Fibroblast of upper back skin (primary cell): ENCODE measurements around the gene PCK2.
"Not testable (repeated sequence)": the region's sequence is repeated elsewhere in the genome, so short reads cannot be mapped to it uniquely, and the experiment has no call there.

Source experiments
- DNase-seq: peaks from one replicate; pipeline ENCODE4 v3.0.0-alpha.2; 2013

The PCK2 gene

DNA sequence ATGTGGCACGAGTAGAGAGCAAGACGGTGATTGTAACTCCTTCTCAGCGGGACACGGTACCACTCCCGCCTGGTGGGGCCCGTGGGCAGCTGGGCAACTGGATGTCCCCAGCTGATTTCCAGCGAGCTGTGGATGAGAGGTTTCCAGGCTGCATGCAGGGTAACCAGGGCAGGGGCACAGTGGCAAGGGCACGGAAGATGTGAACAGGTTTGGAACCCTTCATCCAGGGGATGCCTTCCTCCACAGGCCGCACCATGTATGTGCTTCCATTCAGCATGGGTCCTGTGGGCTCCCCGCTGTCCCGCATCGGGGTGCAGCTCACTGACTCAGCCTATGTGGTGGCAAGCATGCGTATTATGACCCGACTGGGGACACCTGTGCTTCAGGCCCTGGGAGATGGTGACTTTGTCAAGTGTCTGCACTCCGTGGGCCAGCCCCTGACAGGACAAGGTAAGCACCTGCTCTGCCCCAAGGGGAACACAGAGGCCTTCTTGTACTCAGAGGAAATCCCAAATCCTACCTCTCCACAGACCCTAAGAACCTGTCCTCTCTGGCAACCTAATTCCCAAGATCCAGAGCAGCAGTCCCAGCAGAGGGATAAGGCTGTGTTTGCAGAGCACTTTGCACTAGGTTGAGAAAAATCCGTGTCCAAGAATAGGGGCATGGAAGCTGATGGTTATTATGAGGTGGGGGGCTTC, 4.3 kb downstream of the PCK2 start:
- no peak for DNase-seq

DNA sequence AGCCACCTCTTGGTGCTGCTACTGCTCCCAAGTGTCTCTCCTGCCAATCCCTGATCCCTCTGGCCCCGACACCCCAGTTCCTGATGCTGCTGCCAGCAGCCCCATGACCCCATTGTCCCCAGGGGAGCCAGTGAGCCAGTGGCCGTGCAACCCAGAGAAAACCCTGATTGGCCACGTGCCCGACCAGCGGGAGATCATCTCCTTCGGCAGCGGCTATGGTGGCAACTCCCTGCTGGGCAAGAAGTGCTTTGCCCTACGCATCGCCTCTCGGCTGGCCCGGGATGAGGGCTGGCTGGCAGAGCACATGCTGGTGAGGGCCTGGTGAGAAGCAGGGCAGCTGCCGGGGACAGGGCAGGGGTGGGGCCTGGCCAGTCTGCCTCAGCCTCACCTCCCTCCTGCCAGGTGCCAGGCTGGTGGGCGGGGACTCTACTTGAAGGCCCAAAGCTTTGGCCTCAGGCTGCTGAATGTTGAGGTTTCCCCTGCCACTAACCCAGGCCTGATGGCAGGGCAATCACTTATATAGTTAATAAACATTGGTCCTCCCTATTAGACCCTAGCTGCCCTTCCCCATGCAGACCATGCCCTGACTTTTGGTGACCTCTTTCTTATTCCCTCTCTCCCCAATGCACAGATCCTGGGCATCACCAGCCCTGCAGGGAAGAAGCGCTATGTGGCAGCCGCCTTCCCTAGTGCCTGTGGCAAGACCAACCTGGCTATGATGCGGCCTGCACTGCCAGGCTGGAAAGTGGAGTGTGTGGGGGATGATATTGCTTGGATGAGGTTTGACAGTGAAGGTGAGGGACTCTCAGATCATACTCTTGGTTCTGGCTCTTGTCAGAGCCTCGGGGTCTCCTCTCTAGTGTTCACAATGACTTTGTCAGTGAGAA, 5.1 kb downstream of the PCK2 start:
- DNase-seq, result no peak

DNA sequence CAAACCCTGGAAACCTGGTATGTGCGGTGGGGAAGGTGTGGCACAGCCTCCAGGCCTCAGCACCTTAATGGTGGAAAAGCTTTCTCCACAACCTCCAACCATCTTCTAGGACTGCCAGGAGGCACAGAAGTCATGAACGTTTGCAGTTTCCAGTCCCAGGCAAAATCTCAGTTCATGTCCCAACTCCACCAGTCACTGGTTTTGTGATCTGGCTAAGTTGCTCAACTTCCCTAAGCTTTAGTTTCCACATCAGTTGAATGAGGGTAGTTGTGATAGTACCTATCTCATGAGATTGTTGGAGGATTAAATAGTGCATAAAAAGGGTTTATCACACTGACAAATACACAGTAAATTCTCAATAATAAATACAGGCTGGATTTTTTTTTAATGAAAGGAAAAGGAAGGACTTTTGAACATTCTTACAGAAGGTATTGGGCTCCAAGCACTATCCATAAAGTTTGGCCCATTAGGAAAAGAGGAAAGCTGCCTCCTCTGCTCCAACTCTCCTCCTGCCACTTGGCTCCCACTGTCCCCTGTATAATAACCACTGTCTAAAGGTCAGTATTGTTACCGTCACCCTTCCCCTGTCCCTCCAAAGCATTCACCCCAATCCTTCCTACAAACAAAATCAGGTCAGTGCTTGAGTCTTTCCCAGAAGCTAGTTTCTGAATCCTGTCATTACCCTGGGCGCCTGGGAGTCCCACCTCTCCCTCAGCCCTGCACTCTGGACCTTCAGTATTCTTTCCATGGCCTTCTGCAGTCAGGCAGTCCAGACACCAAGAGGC, 6.3 kb downstream of the PCK2 start:
- no peak for DNase-seq

DNA sequence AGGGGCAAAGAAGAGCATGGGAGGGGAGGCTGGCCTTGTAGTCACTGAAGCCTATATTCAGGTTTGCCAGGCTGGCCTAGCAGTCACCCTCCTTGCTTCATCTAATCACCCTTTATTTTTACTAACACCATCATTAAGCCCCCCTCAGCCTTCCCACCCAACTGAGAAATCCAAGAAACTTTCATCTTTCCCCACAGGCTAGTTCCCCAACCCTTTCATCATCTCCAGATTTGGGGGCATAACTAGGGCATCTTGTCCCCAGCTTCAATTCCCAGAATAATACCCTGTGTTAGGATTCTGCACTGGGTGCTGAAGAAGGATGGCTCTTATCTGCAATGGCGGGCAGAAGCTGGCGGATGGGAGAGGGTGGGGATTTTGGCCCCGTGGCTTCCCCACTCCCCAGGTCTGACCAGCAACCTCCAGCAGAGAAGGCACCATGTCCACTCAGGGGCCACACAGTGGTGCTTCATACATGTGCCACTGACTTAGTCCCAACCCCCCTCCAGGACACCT, 6.9 kb downstream of the PCK2 start:
- no peak for DNase-seq

DNA sequence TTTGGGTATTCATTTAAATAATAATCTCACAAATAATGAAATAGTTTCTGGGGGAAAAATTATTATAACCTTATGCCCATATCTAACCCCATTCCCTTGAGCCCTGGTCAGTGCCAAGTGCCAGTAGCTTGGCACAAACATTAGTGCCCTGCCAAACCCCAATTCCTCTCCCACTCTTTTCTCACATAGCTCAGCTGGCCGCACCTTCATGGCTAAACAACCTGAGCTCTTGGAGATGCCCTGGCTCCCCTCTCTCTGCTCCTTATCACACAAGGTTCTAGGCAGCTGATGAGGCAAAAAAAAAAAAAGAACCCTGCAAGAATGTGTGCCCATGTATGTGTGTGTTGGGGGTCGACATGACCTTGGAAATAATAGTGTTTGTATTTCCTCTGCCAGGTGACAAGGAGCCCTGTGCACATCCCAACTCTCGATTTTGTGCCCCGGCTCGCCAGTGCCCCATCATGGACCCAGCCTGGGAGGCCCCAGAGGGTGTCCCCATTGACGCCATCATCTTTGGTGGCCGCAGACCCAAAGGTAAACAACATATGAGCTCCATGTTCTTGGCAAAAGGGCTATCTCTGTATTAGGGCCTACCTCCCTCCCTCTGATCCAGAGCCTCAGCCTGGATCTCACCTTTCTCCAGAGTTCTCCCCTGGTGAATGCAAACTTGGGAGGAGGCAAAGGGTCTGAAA, 8.4 kb downstream of the PCK2 start:
- DNase-seq, result no peak

DNA sequence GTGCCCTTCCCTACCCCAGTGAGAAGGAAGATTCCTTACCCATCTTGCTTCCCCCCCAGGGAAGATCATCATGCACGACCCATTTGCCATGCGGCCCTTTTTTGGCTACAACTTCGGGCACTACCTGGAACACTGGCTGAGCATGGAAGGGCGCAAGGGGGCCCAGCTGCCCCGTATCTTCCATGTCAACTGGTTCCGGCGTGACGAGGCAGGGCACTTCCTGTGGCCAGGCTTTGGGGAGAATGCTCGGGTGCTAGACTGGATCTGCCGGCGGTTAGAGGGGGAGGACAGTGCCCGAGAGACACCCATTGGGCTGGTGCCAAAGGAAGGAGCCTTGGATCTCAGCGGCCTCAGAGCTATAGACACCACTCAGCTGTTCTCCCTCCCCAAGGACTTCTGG, 9.3 kb downstream of the PCK2 start:
- no peak for DNase-seq

DNA sequence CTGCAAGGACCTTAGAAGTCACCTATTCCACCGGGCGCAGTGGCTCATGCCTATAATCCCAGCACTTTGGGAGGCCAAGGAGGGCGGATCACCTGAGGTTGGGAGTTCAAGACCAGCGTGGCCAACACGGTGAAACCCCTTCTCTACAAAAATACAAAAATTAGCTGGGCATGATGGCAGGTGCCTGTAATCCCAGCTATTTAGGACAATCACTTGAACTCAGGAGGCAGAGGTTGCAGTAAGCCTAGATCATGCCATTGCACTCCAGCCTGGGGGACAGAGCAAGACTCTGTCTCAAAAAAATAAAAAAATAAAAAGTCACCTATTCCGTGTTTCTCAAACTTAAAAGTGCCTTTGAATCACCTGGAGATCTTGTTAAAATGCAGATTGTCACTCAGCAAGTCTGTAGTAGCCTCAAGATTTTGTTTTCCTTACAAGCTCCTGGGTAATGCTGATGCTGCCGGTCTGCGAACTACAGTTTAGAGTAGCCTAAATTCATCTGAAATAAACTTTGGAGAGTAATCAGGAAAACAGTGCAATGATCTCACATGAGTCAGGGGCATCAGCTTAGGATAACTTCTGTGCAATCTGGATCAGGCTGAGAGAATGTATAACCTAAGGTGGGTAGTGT, 11.6 kb downstream of the PCK2 start:
- not testable (repeated sequence) for DNase-seq

DNA sequence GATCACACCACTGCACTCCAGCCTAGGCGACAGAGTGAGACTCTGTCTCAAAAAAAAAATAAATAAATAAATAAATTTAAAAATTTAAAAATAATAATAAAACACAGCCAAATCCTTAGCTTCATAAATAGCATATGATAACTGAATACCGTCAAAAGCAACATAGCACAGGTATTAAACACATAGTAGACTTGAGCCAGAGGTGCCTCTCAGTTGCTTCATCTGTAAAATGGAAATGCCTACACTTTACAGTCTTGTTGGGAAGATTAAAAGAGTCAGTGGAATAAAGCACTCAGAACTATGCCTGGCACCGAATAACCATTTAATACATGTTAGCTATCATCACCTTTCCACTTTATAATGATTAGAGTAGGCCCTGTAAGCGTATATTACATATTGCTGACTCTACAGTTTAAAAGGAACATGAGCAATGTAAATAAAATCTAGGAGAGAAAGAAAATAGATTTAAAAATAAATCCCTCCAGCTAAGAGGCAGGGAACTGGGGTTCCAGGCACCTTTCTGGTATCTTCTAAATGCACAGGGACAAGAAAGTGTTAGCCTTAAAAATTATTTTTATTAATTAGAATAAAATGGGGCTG, 12.7 kb downstream of the PCK2 start:
- DNase-seq, result no peak

DNA sequence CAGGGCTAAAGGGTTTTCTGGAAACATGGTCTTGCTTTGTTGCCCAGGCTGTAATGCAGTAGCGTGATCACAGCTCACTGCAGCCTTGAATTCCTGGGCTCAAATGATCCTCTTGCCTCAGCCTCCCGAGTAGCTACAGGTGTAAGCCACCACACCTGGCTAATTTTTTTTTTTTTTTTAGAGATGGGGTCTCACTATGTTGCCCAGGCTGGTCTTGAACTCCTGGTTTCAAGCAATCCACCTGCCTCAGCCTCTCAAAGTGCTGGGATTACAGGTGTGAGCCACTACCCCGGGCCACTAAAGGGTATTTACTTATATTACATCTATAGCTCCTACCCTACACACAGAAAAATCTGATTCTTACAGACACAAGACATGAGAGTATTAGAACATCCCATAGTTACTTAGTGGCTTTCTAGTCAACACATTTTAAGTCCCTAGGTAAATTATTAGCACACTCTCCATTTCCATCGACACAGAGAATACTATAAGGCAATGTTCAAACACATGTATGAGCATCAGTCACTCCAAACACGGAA, 14.3 kb downstream of the PCK2 start:
- no peak for DNase-seq

DNA sequence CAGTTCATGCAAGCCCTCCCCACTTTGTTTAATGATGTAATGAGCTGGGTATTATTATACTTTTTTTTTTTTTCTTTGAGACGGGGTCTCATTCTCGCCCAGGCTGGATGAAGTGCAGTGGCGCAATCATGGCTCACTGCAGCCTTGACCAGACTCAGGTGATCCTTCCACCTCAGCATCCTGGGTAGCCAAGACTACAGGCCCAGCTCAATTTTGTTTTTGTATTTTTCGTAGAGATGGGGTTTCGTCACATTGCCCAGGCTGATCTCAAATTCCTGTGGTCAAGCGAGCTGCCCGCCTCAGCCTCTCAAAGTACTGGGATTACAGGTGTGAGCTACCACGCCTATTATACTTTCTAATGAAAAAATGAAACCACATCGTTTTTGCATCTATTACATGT, 15.9 kb downstream of the PCK2 start:
- DNase-seq, result no peak

DNA sequence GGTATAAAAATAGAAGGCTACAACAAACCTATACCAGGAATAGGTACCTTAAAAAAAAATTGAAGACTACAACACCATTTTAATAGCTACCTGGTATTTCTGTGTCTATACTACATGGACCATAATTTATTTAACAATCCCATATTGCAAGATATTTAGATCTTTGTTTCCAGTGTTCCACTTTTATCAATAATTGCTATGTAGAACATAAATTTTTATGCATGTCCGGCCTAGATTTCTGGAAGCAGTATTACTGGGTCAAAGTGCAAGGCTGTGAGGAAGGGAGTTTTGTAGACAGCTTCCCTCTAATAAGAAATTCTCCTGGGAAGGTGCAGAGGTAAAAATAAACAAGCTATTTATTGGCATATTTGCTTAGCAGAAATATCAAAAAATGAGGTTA, 16.4 kb downstream of the PCK2 start:
- DNase-seq, result no peak

DNA sequence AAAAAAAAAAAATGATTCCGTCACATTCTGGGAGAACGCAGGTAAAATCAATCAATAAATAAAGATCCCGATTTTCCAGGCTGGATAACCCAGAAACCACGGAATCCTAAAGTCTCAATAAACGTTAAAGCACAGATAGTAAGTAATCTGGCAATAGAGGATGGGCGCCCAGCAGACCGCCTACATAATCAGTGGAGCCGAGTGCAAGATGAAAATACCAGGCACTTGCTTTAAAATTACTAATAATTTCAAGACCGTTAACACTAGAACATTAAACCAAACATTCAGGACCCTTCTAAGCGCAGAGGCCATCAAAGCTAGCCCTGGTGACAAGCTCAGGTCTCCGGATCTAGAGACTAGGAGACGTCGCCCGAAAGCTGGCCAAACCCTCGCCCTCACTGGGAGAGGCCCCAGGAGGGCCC, 19.3 kb downstream of the PCK2 start:
- no peak for DNase-seq

DNA sequence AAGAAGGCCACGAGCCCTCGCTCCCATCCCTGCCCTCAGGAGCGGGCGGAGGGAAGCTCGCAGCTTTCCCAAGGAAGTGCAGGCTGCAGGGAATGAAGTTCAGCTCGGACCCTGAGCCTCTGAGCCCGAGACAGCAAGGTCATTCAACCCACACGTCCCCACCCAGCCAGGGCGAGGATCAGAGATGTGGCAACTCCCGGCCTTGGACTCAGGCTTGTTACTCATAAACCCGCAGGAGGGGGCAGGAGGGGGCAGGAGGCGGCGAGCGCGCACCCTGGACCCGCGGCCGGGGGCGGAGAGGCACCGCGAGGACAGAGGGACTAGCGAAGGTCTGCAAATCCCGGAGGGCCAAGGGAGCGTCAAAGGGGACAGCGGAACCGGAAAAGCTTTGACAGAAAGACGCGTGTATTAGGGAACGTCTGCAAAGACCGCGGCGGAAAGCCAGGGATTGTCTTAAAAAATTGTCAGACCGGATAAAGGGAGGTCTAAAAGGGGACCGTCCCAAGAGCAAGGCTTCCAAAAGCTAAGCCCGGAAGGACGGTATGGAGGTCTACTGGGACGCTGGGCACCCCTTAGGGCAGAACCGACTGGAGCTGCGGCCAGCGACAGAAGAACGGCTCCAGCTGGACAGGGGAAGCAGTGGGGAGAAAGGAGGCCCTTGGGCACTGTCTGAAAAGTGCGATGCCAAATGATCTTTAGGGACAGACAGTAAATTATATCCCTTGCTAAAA, 19.9 kb downstream of the PCK2 start:
- peak; percentile 85 for DNase-seq

DNA sequence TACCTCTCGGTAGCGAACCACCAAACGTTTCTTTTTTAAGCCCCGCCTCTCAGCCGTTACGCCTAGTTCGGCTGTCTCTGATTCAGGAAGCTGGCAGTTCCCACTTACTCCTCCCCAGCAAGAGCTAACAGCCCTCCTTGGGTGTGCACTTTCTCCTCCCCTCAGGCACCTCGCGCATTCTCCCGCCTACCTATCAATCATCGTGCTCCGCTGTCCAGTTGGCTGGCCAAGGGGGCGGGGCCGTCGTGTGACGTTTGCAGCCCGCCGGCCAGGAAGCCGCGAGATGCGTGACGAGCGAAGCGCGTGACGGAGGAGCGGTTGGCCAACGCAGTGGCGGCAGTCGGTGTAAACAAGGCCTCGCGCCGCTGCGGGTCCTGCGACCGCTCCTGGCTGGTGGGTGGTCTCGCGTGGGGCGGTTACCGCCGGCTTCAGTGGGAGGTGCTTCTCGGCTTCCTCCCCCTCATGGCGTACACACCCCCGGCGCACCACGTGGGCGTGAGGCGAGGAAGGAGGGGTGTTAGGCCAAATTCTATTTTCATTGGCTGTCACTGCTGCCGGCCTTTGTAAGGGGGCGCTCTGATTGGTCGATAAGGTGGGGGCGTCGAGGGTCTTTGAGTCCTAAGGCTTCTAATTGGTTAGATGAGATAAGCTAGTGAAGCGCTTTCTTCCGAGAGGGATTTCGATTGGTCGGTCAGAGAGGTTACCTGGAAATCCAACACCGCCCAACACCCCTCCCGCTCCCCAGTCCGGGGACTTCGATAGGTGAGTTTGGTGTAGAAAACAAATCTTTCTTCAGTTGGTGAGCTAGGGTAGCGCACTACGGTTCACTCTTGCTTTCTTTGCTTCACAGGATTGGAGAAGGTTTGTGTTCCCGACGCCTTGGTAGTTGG, 20.7 kb downstream of the PCK2 start, which contains the start of the genes DCAF11 and NRL:
Gene DCAF11, plus strand, starts transcription at position 246 of the 890 bp plus-strand sequence. CDS start 818 bp downstream, outside the sequence.
Gene NRL, minus strand, starts transcription at position 418 of the 890 bp plus-strand sequence. CDS start 32,101 bp downstream, outside the sequence.
- peak; percentile 100 for DNase-seq

DNA sequence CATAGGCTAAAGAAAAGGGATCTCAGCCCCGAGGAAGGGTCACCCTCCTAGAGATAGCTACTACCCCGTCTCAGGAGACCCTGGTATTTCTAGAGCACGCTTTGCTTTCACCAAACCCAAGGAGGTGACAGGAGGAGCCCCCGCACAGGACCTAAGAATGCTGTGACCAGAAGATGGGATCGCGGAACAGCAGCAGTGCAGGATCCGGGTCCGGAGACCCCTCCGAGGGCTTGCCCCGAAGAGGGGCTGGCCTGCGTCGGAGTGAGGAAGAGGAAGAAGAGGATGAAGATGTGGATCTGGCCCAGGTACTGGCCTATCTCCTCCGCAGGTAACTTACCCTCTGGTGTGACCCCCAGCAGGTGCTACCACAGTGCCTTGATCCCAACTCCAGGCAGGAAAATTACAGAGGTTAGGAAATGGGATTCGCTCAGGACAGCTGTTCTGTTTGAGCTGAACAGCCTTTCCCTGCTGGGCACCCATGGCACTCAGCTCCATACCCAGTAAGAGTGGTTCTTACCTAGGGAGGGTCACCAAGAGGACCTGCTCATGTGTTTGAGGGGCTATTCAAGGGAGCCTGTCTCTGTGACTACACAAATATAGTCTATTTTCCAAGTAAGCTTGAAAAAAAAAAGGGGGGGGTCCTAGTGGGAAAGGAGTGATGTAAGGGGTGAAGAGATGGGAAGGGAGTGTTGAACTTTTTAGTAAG, 21.5 kb downstream of the PCK2 start:
- no peak for DNase-seq

DNA sequence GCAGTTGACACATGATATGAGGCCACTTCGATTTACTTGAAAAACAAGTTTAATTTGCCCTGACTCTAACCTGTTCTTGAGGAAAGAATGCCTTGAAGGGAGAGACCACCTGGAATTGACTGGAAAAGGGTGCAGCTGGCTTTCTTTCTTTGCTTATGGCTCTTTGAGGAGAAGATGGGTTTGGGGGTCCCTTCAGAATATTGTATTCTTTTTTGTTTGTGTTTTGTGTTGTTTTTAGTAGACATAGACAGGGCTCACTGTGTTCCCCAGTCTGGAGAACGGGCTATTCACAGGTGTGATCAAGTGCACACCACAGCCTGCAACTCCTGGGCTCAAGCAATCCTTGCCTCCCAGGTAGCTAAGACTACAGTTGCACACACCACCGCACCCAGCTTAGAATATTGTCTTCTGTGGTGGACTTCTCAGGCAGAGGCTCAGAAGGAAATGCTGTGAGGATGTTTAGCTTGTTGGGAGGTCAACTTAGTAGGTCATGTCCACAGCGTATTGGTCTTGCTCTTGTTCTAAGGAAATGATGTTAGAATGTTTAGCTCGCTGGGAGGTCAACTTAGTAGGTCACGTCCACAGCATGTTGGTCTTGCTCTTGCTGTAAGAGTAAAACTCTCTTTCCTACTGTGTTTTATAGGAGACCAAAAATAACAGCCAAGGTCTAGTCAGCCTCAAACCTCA, 22.2 kb downstream of the PCK2 start:
- DNase-seq, result no peak

DNA sequence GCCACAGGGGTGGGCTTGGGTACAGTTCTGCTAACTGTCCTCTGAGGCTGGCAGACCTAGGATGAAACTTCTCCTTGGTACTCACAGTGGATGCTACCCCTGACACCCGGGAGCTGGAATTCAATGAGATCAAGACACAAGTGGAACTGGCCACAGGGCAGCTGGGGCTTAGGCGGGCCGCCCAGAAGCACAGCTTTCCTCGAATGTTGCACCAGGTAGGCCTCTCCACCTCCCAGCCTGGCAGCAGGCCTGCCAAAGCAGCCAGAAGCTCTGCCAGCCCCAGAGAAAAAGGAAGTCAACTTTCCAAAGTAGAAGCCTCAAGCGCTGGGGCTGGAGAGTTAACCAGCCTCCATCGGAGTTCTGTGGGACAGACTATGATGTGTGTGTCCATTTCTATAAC, 23.1 kb downstream of the PCK2 start:
- no peak for DNase-seq

DNA sequence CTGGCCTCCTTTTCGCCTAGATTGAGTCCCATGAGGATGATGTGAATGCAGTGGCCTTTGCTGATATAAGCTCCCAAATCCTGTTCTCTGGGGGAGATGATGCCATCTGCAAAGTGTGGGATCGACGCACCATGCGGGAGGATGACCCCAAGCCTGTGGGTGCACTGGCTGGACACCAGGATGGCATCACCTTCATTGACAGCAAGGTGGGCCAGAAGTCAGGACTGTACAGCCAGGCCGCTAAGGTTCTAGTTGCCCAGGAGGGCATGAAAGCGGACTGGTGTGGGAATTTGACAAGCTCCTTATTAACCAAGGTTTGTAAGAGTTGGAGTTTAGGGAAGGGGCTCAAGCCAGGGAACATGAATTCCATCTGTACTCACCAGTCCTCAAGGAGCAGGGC, 25.6 kb downstream of the PCK2 start:
- no peak for DNase-seq
